Activated naive CD4-positive, alpha-beta T cell treated with anti-CD3 and anti-CD28 coated beads for 36 hours (primary cell): ENCODE data around the gene TSGA10. TPM values are rescaled to one million over a fixed set of nuclear protein-coding genes. Genes with fewer than 3 reads are reported as not detected.

Experiments
- CTCF ChIA-PET: fragments of 350-600 bp; sonication (Branson Sonifier 250); formaldehyde crosslinking; loops from one replicate; lab custom pipeline; 2021; ENCODE audit warnings: antibody characterized with exemption; lab: Charles Lee
- DNase-seq: peaks from one replicate; pipeline ENCODE4 v3.0.0-alpha.2; 2020
- H3K27ac Mint-ChIP-seq: one replicate; pipeline ENCODE4 v1.8.0; 2021; ENCODE audit warnings: mild to moderate bottlenecking, mixed read lengths
- H3K27me3 Mint-ChIP-seq: one replicate; pipeline ENCODE4 v1.8.0; 2021; ENCODE audit warnings: low read depth, mixed read lengths
- H3K36me3 Mint-ChIP-seq: one replicate; pipeline ENCODE4 v1.8.0; 2021; ENCODE audit warnings: low read depth, mixed read lengths
- H3K4me1 Mint-ChIP-seq: one replicate; pipeline ENCODE4 v1.8.0; 2021; ENCODE audit warnings: low read depth, mixed read lengths
- H3K4me3 Mint-ChIP-seq: one replicate; pipeline ENCODE4 v1.8.0; 2021; ENCODE audit warnings: mild to moderate bottlenecking, moderate library complexity, mixed read lengths
- H3K9me3 Mint-ChIP-seq: one replicate; pipeline ENCODE4 v1.8.0; 2021; ENCODE audit warnings: mixed read lengths
- intact Hi-C: fragments of 100-400 bp; cut with micrococcal nuclease; formaldehyde crosslinking; loops from one replicate; pipeline ENCODE4 v1.15.1; 2023
- total RNA-seq, 2 experiments: library from RNA; stranded (reverse); gene quantifications; one replicate each; pipeline ENCODE4 v1.2.3, GENCODE V29; 2021

TSGA10 gene
- total RNA-seq, 2 experiments from 2014 or later = 7.2 to 8.9 TPM

GRCh38 chr2:98975611-98976010, 179.1 kb downstream of the TSGA10 start:
- H3K27ac Mint-ChIP-seq = no peak overlapping the region
- H3K4me1 Mint-ChIP-seq = no peaks in the 10 kb centered on the region
- intact Hi-C loops = no loop called here
- H3K9me3 Mint-ChIP-seq = peaks cover 30% of the 10 kb centered on the region
- no peak overlapping the region for H3K4me3 Mint-ChIP-seq
- CTCF ChIA-PET = no interaction called here
- H3K27me3 Mint-ChIP-seq = peaks cover 5% of the 10 kb centered on the region
- peaks cover 8% of the 10 kb centered on the region for H3K36me3 Mint-ChIP-seq
- DNase-seq = no peak

GRCh38 chr2:98972582-98973167, 182.1 kb downstream of the TSGA10 start:
- H3K27ac Mint-ChIP-seq = no peak overlapping the region

GRCh38 chr2:98959810-98960507, 194.8 kb downstream of the TSGA10 start:
- H3K4me1 Mint-ChIP-seq = no peaks in the 10 kb centered on the region
- peaks cover 20% of the 10 kb centered on the region for H3K9me3 Mint-ChIP-seq
- H3K27me3 Mint-ChIP-seq = no peaks in the 10 kb centered on the region
- no peak overlapping the region for H3K4me3 Mint-ChIP-seq
- H3K27ac Mint-ChIP-seq = no peak overlapping the region
- intact Hi-C loops = no loop called here
- CTCF ChIA-PET = interaction anchor here (0.6 kb wide), 1 partner anchor 18 kb away, joined by 3 read pairs; no protein-coding TSS in a partner anchor
- H3K36me3 Mint-ChIP-seq = no peaks in the 10 kb centered on the region
- DNase-seq = no peak

More at GRCh38 chr2:98972582-98973167, 182.1 kb downstream of the TSGA10 start:
- intact Hi-C loops = no loop called here
- H3K9me3 Mint-ChIP-seq = peaks cover 39% of the 10 kb centered on the region
- no peak for DNase-seq
- CTCF ChIA-PET = interaction anchor here (0.6 kb wide), 1 partner anchor 1630 kb away, joined by 3 read pairs; no protein-coding TSS in a partner anchor
- H3K36me3 Mint-ChIP-seq = peaks cover 5% of the 10 kb centered on the region
- no peak overlapping the region for H3K4me3 Mint-ChIP-seq
- no peaks in the 10 kb centered on the region for H3K4me1 Mint-ChIP-seq
- peaks cover 11% of the 10 kb centered on the region for H3K27me3 Mint-ChIP-seq

- no peaks in the 10 kb centered on the region for H3K36me3 Mint-ChIP-seq
- H3K27ac Mint-ChIP-seq = no peak overlapping the region
- H3K27me3 Mint-ChIP-seq = peaks cover 10% of the 10 kb centered on the region
- H3K9me3 Mint-ChIP-seq = no peaks in the 10 kb centered on the region
- H3K4me3 Mint-ChIP-seq = no peak overlapping the region
- no peak for DNase-seq
- no peaks in the 10 kb centered on the region for H3K4me1 Mint-ChIP-seq
- intact Hi-C loops = no loop called here
- CTCF ChIA-PET = no interaction called here
Measured at GRCh38 chr2:98952966-98953365, 201.8 kb downstream of the TSGA10 start.

GRCh38 chr2:98948956-98949739, 205.6 kb downstream of the TSGA10 start:
- CTCF ChIA-PET = interaction anchor here (0.6 kb wide), 1 partner anchor 178 kb away, joined by 3 read pairs; no protein-coding TSS in a partner anchor
- peaks cover 10% of the 10 kb centered on the region for H3K27me3 Mint-ChIP-seq
- no peaks in the 10 kb centered on the region for H3K36me3 Mint-ChIP-seq
- H3K27ac Mint-ChIP-seq = no peak overlapping the region
- intact Hi-C loops = no loop called here
- H3K9me3 Mint-ChIP-seq = no peaks in the 10 kb centered on the region
- DNase-seq = no peak
- no peak overlapping the region for H3K4me3 Mint-ChIP-seq
- no peaks in the 10 kb centered on the region for H3K4me1 Mint-ChIP-seq

- H3K4me1 Mint-ChIP-seq = no peaks in the 10 kb centered on the region
- H3K9me3 Mint-ChIP-seq = no peaks in the 10 kb centered on the region
- peaks cover 10% of the 10 kb centered on the region for H3K27me3 Mint-ChIP-seq
- H3K36me3 Mint-ChIP-seq = no peaks in the 10 kb centered on the region
- H3K4me3 Mint-ChIP-seq = no peak overlapping the region
- DNase-seq = no peak
- CTCF ChIA-PET = no interaction called here
- intact Hi-C loops = no loop called here
- no peak overlapping the region for H3K27ac Mint-ChIP-seq
Measured at GRCh38 chr2:98947554-98947953, 207.2 kb downstream of the TSGA10 start.

Other genes with a start within 250 kb of the TSGA10 start
- under 1 TPM; 0.14 to 0.35 TPM for gene CRACDL, start 218.7 kb downstream of the TSGA10 start, total RNA-seq
- 1 to 10 TPM; 1.4 to 1.6 TPM for gene C2orf15, start 13.2 kb downstream of the TSGA10 start, total RNA-seq
- 1 to 10 TPM; 7.0 to 8.1 TPM for gene LIPT1, start within 50 bp of the TSGA10 start, total RNA-seq
- 10 to 100 TPM; 61.4 to 64.1 TPM for gene MITD1, start 26.1 kb upstream of the TSGA10 start, total RNA-seq
- gene MRPL30, start 26.2 kb upstream of the TSGA10 start, total RNA-seq = 10 to 100 TPM; 40.2 to 43.3 TPM
- gene LYG2, start 100.7 kb upstream of the TSGA10 start, total RNA-seq = not detected
- under 1 TPM; 0.32 to 0.36 TPM for gene LYG1, start 146.3 kb upstream of the TSGA10 start, total RNA-seq
- gene TXNDC9, start 181.4 kb upstream of the TSGA10 start, total RNA-seq = 10 to 100 TPM; 19.9 to 24.3 TPM
- 10 to 100 TPM; 70.2 to 71.1 TPM for gene EIF5B, start 182.4 kb upstream of the TSGA10 start, total RNA-seq